T1000 (cell line): ENCODE data around the gene PSORS1C2.
A peak's percentile ranks its signal among the peaks of the same experiment; 100 is the strongest.

Source experiments
- DNase-seq: peaks from one replicate; lab custom pipeline; 2025; ENCODE audit warnings: mixed read lengths; lab: John Stamatoyannopoulos, UW

PSORS1C2 gene

DNA sequence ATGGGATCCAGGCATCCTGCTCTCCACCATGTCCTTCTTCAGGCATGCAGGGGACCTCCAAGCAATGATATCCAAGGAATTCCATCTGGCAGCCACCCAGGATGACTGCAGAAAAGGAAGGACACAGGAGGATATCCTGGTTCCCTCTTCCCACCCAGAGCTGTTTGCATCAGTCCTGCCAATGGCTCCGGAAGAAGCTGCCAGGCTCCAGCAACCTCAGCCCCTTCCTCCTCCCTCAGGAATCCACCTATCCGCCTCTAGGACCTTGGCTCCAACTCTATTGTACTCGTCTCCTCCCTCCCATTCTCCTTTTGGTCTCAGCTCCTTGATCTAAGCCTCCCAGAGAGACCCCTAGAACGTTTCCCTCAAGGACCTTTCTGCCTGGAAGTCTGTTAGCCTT, 733 bp upstream of the PSORS1C2 start:
- DNase-seq = no peak

DNA sequence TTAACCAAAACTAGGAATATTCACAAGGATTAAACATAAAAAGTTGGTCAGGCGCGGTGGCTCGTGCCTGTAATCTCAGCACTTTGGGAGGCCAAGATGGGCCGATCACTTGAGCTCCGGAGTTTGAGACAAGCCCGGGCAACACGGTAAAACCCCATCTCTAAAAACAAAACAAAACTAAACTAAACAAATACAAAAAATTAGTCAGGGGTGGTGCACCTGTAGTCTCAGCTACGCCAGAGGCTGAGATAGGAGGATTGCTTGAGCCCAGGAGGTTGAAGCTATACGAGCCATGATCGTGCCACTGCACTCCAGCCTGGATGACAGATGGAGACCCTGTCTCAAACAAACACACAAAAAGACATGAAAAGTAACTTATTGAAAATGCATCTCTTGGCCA, 3.2 kb downstream of the PSORS1C2 start:
- no peak for DNase-seq

GRCh38 chr6:31132806-31133205, 6.1 kb downstream of the PSORS1C2 start:
- no peak for DNase-seq

DNA sequence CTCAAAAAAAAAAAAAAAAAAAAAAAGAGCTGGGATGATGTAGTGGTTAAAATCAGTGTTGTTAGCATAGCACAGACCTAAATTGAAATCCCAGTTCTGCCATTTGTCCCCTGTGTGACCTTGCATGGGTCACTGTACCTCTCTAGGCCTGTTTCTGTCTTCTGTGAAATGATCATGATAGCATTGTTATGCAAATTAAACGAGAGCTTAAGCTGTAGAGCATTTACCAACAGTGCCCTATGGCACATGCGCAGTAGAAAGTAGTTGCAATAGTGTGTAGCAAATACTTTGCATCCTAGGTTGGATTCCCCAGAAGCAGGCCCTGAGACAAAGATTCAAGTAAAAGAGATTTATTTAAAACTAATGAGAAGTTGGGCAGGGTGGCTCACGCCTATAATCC, 7.3 kb downstream of the PSORS1C2 start:
- no peak for DNase-seq

GRCh38 chr6:31130751-31131150, 8.1 kb downstream of the PSORS1C2 start:
- DNase-seq = no peak

- no peak for DNase-seq
These were observed 9.7 kb downstream of the PSORS1C2 start for GRCh38 chr6:31129130-31129529.

GRCh38 chr6:31128093-31128676, 10.7 kb downstream of the PSORS1C2 start:
- no peak for DNase-seq

DNA sequence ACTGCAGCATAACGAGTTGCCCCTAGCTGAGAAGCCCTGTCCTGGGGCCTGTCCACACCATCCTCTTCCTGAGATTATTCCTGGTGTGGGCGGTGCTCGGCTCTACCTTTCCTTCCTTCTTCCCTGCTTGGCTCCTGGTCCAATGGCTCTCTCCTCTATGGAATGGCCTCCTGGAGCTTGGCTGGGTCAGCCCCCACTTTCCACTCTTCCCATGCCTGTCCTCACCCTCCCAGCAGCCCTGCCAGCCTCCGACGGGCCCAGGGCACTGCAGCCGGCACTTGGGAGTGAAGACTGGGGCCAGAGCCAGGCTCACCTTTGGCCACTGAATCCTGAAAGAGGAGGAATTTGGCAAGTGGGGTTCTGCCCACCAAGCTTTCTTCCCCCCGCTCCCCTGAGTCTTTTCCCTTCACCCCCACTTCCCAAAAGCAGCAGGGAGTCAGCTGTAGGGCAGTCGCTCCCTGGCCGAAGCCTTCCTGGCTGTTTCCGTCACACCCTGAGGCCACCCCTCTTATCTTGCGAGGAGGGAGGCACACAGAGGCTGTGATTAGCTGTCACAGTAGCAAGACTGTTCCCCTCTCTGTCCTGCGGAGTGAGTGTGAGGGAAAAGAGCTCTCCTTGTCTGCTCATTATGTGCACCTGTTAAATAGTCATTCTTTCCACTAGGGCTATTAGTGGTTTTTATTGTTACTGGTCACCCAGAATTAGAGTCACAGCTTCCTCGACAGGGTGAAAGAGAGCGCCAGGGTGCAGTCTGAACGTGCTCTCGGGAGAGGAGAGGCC, 12.3 kb downstream of the PSORS1C2 start:
- DNase-seq = no peak

DNA sequence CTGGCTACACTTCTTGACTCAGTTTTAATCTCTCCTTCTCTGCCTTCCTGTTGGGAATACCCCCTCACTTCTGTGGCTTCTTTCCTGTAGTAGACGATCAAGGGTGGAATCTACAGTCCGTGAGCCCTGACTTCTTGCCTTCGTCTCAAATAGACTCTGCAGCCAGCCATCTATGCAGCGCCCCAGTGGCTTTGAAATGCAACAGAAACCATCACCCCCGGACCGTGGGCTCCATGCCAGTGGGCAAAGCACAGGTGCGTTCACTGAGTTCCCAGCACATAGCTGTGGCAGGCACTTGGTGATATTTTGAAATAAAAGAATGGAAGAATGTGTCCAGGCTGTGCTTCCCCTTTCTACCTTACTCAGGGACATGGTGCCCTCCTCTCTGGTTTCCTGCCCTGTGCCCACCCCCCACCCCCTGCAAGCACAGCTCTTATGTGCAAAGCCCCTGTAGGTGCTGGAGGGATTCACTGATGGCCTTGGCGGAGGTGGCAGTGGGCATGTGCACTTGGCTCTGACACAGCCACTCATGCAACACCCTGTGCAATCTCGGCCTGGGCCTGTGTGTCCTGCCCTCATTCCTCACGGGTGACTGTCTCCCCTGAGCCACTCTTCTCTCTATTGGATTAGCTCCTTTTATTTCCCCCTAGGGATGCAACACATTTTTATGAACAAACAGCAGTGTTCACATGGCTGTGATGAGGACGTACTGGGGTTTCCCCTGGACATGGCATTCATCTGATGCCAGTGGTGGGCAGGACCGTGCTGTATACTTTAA, 13.1 kb downstream of the PSORS1C2 start:
- DNase-seq = peak; percentile 75

- no peak for DNase-seq
These were observed 13.7 kb downstream of the PSORS1C2 start for GRCh38 chr6:31125162-31125561.

DNA sequence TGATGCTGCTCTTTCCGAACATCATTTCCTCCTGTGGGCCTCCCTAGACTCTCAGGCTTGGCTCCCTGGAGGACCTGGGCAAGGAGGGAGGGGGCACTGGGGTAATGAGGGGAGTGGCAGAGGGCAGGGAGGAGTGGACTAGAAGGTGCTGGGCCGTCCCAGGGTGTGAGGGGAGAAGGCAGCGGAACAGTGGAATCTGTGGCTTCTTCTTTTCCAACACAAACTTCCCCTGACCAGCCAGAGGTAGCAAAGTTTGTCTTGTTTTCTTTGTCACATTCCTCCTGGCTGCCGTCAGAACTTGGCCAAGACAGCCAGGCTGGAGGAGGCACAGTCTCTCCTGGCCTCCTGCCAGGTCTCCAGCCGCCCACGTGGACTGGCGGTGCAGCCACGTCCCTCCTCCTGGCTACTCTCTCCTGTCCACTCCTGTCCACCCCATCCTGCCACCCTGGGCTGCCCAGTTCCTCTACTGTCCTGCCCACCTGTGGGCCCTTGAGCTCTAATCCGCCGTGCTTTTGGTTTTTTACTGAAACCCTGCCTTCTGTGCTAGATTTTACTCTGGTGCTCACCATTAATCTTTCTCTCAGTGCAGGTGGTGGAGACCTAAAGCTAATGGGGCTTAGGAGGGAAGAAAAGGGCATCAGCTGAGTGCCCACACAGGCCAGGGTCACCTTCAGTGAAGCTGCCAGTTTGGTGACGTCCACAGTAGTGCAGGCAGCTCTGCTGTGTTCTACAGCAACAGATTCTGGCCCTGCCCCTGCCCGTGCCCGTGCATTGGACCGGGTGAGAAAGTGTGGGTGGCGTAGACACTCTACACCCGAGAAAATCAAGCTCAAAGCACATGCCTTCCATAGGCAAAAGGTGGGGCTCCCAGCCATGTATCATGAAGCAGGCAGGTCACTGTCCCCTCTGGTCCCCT, 15.8 kb downstream of the PSORS1C2 start:
- DNase-seq = peak; percentile 47

DNA sequence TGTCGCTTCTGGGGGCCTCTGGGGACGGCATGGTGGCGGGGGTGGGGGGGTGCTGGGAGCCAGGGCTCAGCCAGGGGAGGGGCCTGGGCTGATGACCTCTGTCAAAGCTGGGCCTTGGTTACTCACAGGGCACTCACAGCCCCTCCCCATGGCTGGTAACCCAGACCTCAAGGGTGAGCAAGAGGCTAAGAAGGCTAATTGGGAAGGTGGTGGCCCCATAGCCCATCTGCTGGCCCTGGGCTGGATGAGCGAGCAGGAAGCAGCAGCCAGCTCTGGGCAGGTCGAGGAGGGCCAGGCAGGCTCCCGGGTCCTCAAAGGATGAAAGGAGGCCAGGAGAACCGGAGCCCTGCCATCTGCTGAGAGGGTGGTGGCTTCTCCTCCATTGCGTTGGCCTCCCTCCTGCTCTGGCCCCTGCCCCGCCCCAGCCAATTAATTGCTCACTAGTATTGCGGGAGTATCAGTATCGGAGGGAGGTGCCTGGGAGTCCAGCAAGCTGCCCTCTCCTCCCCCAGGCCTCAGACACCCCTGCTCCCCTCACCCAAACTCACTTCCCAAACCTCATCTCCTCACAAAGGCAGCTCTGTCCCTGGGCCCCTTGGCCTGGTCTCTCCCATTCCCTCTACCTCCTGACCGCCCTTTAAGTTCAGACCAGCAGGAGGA, 17.6 kb downstream of the PSORS1C2 start:
- no peak for DNase-seq

DNA sequence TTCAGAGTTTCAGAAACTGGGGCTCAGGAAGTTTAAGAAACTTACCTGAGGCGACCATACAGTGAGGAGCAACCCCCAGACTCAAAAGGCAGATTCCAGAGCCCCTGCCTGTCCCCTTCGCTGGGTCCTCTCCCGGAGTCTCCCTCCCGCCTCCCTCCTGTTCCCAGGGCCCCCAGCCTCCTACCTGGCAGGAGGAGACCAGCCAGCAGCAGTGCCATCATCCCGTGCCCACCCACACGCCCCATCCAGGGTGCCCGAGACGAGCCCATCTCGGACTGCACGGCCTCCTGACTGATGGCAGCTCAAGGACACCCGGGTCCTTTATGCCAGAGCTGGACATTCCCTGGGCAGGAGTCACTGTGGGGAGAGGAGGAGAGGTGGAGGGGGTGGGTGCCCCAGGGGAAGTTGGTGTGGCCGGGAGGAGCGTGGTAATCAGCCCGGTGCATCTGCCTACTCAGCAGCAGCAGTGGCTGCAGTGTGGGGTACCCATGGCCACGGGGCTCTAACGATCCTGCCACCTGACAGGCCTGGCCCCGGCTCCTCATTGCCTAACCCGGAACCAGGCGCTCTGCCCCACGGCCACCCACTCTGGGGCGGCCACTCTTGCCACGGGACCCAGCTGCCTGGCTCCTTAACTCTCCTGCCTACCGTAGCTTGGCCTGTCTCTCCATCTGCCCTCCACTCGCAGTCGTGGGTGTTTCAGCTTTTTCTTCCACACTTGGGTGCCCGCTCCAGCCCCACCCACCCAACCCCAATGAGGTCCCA, 18.5 kb downstream of the PSORS1C2 start, which contains the start of gene CDSN:
Gene CDSN, minus strand, starts transcription at position 296 of the 765 bp plus-strand sequence. Its CDS starts 27 bp downstream, at position 269.
- no peak for DNase-seq

DNA sequence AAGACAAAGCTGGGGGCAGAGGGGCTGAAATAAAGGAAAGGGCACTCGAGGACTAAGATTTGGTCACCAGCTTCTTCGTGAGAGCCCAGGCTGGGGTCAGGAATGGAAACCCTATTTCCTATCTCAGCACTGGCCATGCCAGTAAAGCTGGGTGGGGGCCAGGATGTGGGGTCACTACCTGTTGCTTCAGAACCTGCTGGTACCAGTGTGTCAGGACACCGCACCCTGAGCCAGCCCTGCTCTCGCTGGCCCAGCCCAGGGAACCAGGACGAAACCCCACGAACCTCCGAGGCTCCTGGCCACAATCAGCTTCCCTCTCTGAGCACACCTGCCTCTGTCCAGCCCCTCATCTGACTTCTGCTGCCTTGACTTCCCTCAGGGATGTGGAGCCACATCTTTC, 20.7 kb downstream of the PSORS1C2 start:
- no peak for DNase-seq

DNA sequence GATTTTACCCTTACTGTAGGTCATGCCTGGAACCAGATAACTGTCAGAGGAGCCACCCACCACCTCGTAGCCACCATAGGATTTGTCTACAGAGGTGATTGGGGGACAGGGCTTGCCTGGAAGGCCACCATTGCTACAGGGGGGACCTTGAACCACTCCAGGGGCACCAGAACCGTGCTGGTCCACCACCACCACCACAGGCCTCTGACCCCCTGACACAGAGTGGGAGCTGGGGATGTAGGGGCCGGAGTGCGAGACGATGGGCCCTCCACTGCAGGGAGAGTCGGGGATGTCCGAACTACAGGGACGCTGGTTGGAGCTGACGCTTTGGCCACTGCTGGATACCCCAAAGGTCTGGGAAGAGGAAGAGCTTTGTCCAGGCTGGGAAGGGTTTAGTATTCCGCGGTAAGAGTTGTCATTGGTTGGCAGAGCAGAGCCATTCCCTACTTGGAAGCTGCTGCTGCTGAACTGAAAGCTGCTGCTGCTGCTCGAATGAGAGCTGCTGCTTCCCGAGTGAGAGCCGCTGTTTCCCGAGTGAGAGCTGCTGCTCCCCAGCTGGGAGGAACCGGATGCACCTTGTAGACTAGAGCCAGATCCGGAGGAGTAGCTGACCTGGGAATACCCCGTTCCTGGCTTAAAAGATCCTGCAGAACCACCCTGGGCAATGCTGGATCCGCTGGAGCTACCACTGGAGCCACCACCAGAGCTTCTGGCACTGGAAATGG, 22.0 kb downstream of the PSORS1C2 start:
- DNase-seq = no peak

GRCh38 chr6:31115941-31116560, 22.8 kb downstream of the PSORS1C2 start:
- DNase-seq = no peak

DNA sequence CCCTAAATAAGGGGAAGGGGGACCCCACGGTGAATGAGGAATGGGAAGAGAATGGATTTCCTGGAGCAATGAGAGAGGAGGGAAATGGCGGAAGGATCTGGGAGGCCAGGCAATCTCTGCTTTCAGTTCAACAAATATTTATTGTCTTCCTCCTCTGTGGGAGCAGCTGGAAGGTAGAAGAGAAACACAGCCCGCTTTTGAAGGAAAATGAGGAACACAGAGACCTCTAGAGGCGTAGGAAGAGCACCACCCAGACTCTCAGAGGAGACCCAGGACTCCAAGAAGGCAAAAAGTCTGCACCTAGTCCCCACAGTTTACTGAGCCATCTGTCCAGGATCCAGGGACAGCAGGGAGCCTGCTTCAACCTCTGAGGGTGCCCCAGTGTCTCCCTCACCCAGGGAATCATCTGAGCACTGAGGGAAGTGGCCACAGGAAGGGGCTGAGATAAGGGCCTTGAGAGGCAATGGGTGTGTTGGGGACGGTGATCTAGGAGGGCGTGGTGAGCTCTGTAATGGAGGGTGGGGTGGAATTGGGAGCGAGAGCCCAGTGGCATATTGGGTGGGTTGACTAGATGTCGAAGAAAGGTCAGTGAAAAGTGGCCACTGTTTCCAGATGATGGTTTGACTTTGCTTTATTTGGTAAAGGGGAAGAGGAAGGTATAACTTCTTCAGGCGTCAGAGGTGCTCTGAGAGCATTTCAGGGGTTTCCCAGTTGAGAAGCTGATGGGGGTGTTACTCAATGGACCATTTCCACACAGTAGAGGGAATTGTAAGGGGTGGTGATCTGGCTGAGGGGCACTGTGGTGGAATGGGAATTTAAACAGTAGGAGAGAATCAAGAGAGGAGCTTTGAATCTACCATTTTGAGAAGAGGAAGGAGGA, 23.7 kb downstream of the PSORS1C2 start:
- DNase-seq = no peak

GRCh38 chr6:31114541-31114878, 24.4 kb downstream of the PSORS1C2 start, which contains the start of gene PSORS1C1:
TSS of gene PSORS1C1 (plus strand) at chr6:31114800. CDS start at chr6:31129633, 14,833 bp downstream.
- DNase-seq = peak; percentile 72
